ENCODE data around the gene PDE4B. TPM values are rescaled to one million over a fixed set of nuclear protein-coding genes. Genes with fewer than 3 reads are reported as not detected.
A peak's percentile ranks its signal among the peaks of the same experiment; 100 is the strongest.
"Not testable (repeated sequence)": the region's sequence is repeated elsewhere in the genome, so short reads cannot be mapped to it uniquely, and the experiment has no call there.

The PDE4B gene
- total RNA-seq, 1 donor, result 2.3 TPM

GRCh38 chr1:65850281-65850680 lies 57.6 kb downstream of the PDE4B start:
- TF ChIP-seq, protein P1, sequence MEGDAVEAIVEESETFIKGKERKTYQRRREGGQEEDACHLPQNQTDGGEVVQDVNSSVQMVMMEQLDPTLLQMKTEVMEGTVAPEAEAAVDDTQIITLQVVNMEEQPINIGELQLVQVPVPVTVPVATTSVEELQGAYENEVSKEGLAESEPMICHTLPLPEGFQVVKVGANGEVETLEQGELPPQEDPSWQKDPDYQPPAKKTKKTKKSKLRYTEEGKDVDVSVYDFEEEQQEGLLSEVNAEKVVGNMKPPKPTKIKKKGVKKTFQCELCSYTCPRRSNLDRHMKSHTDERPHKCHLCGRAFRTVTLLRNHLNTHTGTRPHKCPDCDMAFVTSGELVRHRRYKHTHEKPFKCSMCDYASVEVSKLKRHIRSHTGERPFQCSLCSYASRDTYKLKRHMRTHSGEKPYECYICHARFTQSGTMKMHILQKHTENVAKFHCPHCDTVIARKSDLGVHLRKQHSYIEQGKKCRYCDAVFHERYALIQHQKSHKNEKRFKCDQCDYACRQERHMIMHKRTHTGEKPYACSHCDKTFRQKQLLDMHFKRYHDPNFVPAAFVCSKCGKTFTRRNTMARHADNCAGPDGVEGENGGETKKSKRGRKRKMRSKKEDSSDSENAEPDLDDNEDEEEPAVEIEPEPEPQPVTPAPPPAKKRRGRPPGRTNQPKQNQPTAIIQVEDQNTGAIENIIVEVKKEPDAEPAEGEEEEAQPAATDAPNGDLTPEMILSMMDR (IDR thresholded peaks at IDR 0.05; ENCODE audit: insufficient read depth, low read length), result no peak
- no peak for DNase-seq (ENCODE audit: low read depth)
- no peak overlapping the region for H3K4me3 ChIP-seq (ENCODE audit: low read depth, low read length)

DNA sequence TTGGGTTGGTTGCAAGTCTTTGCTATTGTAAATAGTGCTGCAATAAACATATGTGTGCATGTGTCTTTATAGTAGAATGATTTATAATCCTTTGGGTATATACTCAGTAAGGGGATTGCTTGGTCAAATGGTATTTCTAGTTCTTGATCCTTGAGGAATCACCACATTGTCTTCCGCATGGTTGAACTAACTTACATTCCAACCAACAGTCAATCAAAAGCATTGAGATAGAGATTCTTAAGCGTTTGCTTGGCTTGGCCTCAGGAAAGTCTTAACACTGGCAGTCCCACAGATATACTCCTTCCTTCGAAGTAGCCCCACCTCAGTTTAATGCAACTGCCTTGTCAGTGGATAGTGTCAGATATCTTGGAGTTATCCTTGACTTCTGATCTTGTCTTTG lies 63.9 kb downstream of the PDE4B start:
- not testable (repeated sequence) for DNase-seq (ENCODE audit: low read depth); H3K4me3 ChIP-seq (ENCODE audit: low read depth, low read length)

DNA sequence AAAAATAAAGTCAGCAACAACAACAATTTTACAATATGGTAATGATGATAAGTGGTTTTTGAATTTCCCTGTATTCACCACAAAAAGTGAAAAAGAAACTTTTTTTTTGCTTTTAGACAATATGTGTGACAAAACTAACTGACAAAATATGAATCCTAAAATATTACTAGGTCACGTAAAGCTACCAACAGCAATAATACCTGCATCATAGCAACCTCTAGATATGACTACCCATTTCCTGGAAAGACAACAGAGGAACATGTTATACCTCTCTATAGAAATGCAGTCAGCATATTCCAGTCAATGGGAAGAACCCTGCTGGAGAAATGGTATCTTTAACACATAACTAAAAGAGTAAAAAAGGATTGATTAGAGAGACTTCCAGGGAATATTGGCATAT lies 73.7 kb downstream of the PDE4B start:
- no peak overlapping the region for H3K4me3 ChIP-seq (ENCODE audit: low read depth, low read length)
- TF ChIP-seq, protein P1 (IDR thresholded peaks at IDR 0.05; ENCODE audit: insufficient read depth, low read length), result no peak
- DNase-seq (ENCODE audit: low read depth), result no peak

- DNase-seq (ENCODE audit: low read depth), result no peak
- no peak overlapping the region for H3K4me3 ChIP-seq (ENCODE audit: low read depth, low read length)
- TF ChIP-seq, protein P1 (IDR thresholded peaks at IDR 0.05; ENCODE audit: insufficient read depth, low read length), result no peak
These were observed 79.6 kb downstream of the PDE4B start for GRCh38 chr1:65872301-65872700.

DNA sequence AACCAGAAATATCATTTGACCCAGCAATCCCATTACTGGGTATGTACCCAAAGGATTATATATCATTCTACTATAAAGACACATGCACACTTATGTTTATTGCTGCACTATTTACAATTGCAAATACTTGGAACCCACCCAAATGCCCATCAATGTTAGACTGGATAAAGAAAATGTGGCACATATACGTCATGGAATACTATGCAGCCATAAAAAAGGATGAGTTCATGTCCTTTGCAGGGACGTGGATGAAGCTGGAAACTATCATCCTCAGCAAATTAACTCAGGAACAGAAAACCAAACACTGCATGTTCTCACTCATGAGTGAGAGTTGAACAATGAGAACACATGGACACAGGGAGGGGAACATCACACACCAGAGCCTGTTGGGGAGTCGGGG lies 85.6 kb downstream of the PDE4B start:
- not testable (repeated sequence) for H3K4me3 ChIP-seq (ENCODE audit: low read depth, low read length); DNase-seq (ENCODE audit: low read depth)

DNA sequence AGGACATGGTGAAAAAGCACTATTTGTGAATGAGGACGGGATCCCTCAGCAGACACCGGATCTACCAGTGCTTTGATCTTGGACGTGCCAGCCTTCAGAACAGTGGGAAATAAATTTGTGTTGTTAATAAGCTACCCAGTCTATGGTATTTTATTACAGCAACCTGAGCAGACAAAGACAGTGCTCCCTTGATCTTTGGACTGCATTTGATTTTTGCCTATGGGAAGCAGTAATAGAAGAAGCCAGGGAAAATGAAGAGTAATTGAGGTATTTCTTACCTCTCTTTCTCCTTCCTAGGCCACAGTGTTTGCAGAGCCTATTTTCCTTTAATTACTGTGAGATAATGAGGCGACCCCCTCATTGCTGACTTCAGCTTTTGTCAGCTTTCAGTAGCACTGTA lies 87.9 kb downstream of the PDE4B start:
- no peak for DNase-seq (ENCODE audit: low read depth)
- H3K4me3 ChIP-seq (ENCODE audit: low read depth, low read length), result no peak overlapping the region
- TF ChIP-seq, protein P1 (IDR thresholded peaks at IDR 0.05; ENCODE audit: insufficient read depth, low read length), result no peak

- H3K4me3 ChIP-seq (ENCODE audit: low read depth, low read length), result no peak overlapping the region
- DNase-seq (ENCODE audit: low read depth), result peak; percentile 11
- TF ChIP-seq, protein P1 (IDR thresholded peaks at IDR 0.05; ENCODE audit: insufficient read depth, low read length), result no peak
These were observed 88.4 kb downstream of the PDE4B start for GRCh38 chr1:65881067-65881594.

GRCh38 chr1:65882076-65882475 lies 89.4 kb downstream of the PDE4B start:
- H3K4me3 ChIP-seq (ENCODE audit: low read depth, low read length), result no peak overlapping the region
- no peak for DNase-seq (ENCODE audit: low read depth)
- TF ChIP-seq, protein P1 (IDR thresholded peaks at IDR 0.05; ENCODE audit: insufficient read depth, low read length), result no peak
